Left lung (tissue), 10 donors: ENCODE results near the gene RNF223. TPM values are rescaled to one million over a fixed set of nuclear protein-coding genes. Genes with fewer than 3 reads are reported as not detected.

Experiments
- ATAC-seq: fragments of 200-7000 bp; cut with Tn5 transposase; one replicate; pipeline ENCODE4 v1.9.1; 2020; ENCODE audit warnings: moderate library complexity
- DNase-seq, 4 donors: peaks; one replicate each; pipeline ENCODE4 v3.0.0-alpha.2; 2013 to 2020
- H3K27ac ChIP-seq, 2 donors: fragments of 200-600 bp; sonication (generic) in 1 of 2; one replicate each; pipeline versions ENCODE4 v1.5.0 to v1.8.0; 2020 to 2021
- H3K27me3 ChIP-seq, 2 donors: fragments of 200-600 bp; sonication (generic) in 1 of 2; one replicate each; pipeline versions ENCODE4 v1.5.0 to v1.8.0; 2020 to 2021
- H3K36me3 ChIP-seq, 2 donors: fragments of 200-600 bp; sonication (generic) in 1 of 2; one replicate each; pipeline versions ENCODE4 v1.5.0 to v1.8.0; 2020 to 2021
- H3K4me1 ChIP-seq, 2 donors: fragments of 200-600 bp; one replicate each; pipeline ENCODE4 v1.8.0; 2021
- H3K4me3 ChIP-seq, 2 donors: fragments of 200-600 bp; sonication (generic) in 1 of 2; one replicate each; pipeline versions ENCODE4 v1.5.0 to v1.8.0; 2020 to 2021; ENCODE audit warnings: mild to moderate bottlenecking in 1 of 2
- H3K9me3 ChIP-seq, 2 donors: fragments of 200-600 bp; sonication (generic) in 1 of 2; one replicate each; pipeline versions ENCODE4 v1.5.0 to v1.8.0; 2020 to 2021
- intact Hi-C, 2 donors: fragments of 100-400 bp; cut with DNase I; formaldehyde crosslinking; loops; one replicate each; pipeline versions ENCODE4 v1.11.2 to v1.14.2; 2022
- polyA plus RNA-seq, 6 donors: library from polyadenylated mRNA; unstranded; fragments of 120-200 nt; gene quantifications; one replicate each; pipeline ENCODE4 v1.2.1, GENCODE V29; 2013; ENCODE audit not compliant: insufficient read length in 6 of 6
- total RNA-seq, 2 donors: library from RNA; stranded (reverse); fragmentation: NEBNext Ultra II Directional; extraction: Animal tissue kit (Norgen Biotek cat#: 25700); gene quantifications; one replicate each; pipeline ENCODE4 v1.2.1, GENCODE V29; 2021
- TF ChIP-seq, protein P1 (sequence below), 2 donors: fragments of 200-600 bp; sonication (generic) in 1 of 2; IDR thresholded peaks; one replicate each; pipeline versions ENCODE4 v1.5.0 to v1.8.0; 2021; ENCODE audit warnings: antibody characterized with exemption in 2 of 2
- donor health status: DM: no; HTN: yes; CAD: no.
- donor health status: DM: no; HTN: no; CAD: no.

Gene RNF223
- total and polyA plus RNA-seq, 8 donors: 0.13 to 1.7 (median 0.18) TPM

DNA sequence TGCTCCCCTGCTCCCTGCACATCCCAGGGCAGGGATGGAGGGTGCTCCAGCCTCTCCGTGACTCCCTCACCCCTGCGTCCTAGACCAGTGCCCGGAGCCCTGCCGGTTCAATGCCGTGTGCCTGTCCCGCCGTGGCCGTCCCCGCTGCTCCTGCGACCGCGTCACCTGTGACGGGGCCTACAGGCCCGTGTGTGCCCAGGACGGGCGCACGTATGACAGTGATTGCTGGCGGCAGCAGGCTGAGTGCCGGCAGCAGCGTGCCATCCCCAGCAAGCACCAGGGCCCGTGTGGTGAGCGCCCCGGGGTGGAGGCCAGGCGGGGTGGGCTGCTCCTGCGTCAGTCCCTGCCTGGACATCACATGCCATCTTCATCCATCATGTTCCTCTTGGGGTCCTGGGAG lies 32.2 kb downstream of the RNF223 start:
- Histone ChIP-seq H3K4me3 (no peak overlapping the region), H3K27me3 (peaks cover 0 to 46% of the 10 kb centered on the region in 2 donors), H3K27ac (no peak overlapping the region), H3K4me1 (peaks cover 13 to 19% of the 10 kb centered on the region in 2 donors), H3K36me3 (peaks cover 0 to 40% of the 10 kb centered on the region in 2 donors), H3K9me3 (no peaks in the 10 kb centered on the region)
- DNase-seq (no peak), ATAC-seq (no peak)
- TF ChIP-seq, protein P1, sequence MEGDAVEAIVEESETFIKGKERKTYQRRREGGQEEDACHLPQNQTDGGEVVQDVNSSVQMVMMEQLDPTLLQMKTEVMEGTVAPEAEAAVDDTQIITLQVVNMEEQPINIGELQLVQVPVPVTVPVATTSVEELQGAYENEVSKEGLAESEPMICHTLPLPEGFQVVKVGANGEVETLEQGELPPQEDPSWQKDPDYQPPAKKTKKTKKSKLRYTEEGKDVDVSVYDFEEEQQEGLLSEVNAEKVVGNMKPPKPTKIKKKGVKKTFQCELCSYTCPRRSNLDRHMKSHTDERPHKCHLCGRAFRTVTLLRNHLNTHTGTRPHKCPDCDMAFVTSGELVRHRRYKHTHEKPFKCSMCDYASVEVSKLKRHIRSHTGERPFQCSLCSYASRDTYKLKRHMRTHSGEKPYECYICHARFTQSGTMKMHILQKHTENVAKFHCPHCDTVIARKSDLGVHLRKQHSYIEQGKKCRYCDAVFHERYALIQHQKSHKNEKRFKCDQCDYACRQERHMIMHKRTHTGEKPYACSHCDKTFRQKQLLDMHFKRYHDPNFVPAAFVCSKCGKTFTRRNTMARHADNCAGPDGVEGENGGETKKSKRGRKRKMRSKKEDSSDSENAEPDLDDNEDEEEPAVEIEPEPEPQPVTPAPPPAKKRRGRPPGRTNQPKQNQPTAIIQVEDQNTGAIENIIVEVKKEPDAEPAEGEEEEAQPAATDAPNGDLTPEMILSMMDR (IDR thresholded peaks at IDR 0.05): no peak
- intact Hi-C loops: no loop called here

DNA sequence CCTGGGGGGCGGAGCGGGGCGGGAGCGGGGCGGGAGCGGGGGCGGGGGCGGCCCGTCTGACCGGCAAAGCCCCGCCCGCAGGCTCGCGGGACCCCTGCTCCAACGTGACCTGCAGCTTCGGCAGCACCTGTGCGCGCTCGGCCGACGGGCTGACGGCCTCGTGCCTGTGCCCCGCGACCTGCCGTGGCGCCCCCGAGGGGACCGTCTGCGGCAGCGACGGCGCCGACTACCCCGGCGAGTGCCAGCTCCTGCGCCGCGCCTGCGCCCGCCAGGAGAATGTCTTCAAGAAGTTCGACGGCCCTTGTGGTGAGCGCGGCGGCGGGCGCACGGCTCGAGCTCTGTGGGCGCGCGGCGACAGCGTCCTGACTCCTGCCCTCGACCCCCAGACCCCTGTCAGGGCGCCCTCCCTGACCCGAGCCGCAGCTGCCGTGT lies 33.0 kb downstream of the RNF223 start:
- H3K4me1 ChIP-seq: peaks cover 13 to 19% of the 10 kb centered on the region in 2 donors
- TF ChIP-seq, protein P1 (IDR thresholded peaks at IDR 0.05): no peak
- no peak overlapping the region for H3K4me3 ChIP-seq
- no peak overlapping the region for H3K27ac ChIP-seq
- peaks cover 0 to 33% of the 10 kb centered on the region in 2 donors for H3K36me3 ChIP-seq
- H3K27me3 ChIP-seq: peaks cover 0 to 52% of the 10 kb centered on the region in 2 donors
- intact Hi-C loops: no loop called here
- ATAC-seq (no peak), DNase-seq (no peak)
- no peaks in the 10 kb centered on the region for H3K9me3 ChIP-seq

DNA sequence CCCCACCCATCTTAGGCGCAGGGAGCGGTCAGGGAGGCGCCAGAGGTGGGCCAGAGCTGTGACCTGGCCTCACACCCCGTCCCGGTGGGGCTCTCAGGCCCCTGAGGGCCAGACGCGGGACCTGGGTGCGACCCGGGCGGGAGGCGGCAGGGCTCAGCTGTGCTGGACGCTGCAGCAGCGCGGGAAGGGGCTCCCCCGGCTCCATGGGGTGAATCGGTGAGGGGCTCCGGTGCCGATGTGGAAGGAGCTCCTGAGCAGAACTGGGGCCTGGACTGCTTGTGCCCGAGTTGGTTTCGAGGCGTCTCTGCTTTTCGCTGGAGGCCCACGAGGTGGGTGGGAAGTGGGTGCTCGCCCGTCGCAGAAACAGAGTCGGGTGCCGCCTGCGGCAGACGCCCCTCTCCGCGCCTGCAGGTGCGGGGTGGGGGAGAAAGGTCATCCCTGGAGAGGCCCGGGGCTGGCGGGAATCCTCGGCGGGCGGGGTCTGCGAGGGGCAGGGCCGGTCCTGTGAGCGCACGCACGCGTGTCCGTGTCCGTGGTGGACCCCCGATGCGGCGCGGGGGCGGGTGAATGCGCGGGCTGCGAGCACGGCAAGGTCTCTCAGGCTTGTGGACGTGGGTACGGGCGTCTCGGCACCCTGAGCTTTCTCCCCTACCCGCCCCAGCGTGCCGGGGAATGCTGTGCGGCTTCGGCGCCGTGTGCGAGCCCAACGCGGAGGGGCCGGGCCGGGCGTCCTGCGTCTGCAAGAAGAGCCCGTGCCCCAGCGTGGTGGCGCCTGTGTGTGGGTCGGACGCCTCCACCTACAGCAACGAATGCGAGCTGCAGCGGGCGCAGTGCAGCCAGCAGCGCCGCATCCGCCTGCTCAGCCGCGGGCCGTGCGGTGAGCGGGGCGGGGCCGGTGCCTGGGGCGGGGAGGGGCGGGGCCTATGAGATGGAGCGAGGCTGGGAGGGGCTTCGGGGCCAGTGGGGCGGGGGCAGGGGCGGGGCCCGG lies 33.8 kb downstream of the RNF223 start:
- peaks cover 0 to 25% of the 10 kb centered on the region in 2 donors for H3K36me3 ChIP-seq
- DNase-seq: peak in 3 of 4 donors; percentile 69 to 88 (median 79)
- TF ChIP-seq, protein P1 (IDR thresholded peaks at IDR 0.05): no peak
- H3K9me3 ChIP-seq: no peaks in the 10 kb centered on the region
- peaks cover 0 to 60% of the 10 kb centered on the region in 2 donors for H3K27me3 ChIP-seq
- ATAC-seq: peak; percentile 93
- intact Hi-C loops: no loop called here
- peaks cover 13 to 19% of the 10 kb centered on the region in 2 donors for H3K4me1 ChIP-seq
- peak overlapping the region; percentile 22 to 29 for H3K4me3 ChIP-seq
- H3K27ac ChIP-seq: no peak overlapping the region

DNA sequence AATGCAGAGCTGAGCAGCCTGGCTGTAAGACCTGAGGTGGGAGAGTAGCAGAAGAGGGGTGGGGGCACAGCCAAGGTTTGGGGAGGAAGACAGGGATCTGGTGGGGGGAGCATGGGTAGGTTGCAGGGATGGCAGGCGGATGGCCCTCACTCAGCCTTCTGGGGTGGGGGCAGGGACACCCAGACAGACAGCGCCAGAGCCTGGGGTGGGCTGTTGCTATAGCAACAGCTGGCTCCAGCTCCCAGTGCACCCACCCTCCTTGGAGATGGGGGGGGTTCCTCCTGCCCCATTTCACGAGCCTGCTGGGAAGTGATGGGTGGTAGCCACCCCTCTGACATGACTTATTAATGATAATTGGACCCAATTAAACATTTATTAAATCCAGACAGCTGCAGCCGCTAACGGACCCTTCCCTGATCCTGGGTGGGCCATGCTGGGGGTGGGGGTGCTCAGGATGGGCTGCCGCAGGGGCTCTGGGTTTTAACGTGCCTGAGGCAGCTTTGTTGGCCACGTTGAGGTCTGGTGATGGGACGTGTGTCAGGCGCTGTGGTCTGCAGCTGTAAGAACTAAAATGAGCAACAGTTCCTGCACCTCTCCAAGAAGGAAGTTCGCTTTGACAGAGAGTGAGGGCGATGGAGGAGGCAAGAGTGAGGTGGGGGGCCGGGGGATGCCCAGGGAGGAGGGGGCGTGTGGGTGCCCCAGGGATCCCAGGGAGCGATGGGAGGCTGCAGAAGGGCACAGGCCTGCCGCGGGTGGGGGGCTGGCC lies 34.8 kb downstream of the RNF223 start:
- peaks cover 4 to 70% of the 10 kb centered on the region in 2 donors for H3K27me3 ChIP-seq
- intact Hi-C loops: no loop called here
- peaks cover 0 to 15% of the 10 kb centered on the region in 2 donors for H3K36me3 ChIP-seq
- no peaks in the 10 kb centered on the region for H3K9me3 ChIP-seq
- no peak for DNase-seq
- H3K4me1 ChIP-seq: peaks cover 13 to 21% of the 10 kb centered on the region in 2 donors
- no peak for ATAC-seq
- no peak overlapping the region for H3K27ac ChIP-seq
- TF ChIP-seq, protein P1 (IDR thresholded peaks at IDR 0.05): no peak
- no peak overlapping the region for H3K4me3 ChIP-seq
